GM18508 (cell line): ENCODE measurements around the gene EEPD1.

Source experiments
- ATAC-seq: cut with Tn5 transposase; IDR thresholded peaks from one replicate; pipeline ENCODE4 v1.9.1; 2021; ENCODE audit warnings: moderate number of reproducible peaks; ENCODE audit not compliant: insufficient read depth, unreplicated experiment

EEPD1 gene

GRCh38 chr7:36295090-36295489, 142.0 kb downstream of the EEPD1 start:
- no peak for ATAC-seq

DNA sequence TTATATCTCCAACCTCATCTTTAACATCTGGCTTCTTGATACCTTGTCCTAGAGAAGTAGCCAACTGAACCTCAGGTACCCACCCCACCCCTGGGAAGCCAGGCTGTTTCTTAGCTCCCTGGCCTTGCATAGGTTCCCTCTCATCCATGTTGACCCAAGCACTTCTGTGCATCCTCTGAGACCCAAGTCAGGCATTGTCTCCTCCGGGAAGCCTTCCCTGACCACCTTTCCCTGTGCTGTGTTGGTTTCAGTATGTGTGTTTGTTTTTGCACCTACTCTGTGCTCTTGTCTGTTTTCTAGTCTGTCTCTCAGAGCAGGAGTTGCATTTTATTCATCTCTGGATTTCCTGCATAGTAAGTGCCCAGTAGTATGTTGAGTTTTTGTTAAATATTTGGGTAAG, 143.2 kb downstream of the EEPD1 start:
- no peak for ATAC-seq

GRCh38 chr7:36297364-36298009, 144.4 kb downstream of the EEPD1 start:
- no peak for ATAC-seq

- ATAC-seq = no peak
Observed at GRCh38 chr7:36298106-36298505, 145.1 kb downstream of the EEPD1 start.

DNA sequence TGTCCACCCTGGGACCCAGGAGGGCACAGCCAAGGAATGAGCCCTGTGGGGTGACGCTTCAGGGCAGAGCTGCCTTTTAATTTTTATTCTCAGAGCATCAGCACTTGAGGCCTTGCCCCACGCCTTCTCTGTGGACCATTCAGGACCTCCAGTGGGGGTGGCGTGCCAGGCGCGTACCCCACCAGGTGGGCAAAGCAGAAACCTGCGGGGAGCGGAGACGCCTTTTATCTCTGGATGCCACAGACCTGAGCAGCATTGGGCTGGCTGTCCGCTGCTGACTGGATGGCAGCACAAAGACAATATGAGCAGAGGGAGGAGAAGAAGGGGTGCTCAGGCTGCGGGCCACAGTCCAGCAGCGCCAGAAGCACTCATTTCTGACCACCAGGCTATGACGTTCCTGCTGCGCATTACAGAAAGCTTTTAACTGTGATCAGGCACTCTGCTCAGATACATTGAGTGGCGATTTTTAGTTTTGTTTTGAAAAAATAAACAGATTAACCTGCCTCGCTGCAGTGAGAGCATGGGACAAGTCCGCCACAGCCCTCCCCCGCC, 146.2 kb downstream of the EEPD1 start:
- no peak for ATAC-seq

DNA sequence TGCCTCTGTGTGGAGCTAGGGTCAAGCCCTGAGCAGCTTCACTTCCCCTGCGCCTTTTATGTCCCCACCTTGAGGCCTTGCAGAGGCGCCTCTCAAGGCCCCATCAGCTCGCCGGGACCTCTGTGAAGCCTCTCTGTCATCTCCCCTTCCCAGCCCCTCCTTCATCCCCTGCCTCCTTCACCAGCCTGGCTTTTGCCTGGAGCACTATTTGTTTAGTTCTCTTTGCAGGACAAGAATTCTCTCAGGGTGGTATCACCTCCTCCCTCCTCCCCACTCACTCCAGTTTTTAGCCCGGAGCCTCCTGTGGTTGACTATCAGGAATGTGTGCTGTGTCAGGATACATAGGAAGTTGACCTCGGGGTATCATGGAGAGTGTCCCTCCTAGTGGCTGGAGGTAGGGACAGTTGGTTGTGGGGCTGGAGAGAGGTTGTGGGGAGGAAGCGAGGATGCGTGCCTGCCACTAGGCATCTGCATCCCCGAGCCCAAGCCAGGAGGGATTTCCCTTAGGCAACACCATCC, 146.8 kb downstream of the EEPD1 start:
- ATAC-seq = no peak

DNA sequence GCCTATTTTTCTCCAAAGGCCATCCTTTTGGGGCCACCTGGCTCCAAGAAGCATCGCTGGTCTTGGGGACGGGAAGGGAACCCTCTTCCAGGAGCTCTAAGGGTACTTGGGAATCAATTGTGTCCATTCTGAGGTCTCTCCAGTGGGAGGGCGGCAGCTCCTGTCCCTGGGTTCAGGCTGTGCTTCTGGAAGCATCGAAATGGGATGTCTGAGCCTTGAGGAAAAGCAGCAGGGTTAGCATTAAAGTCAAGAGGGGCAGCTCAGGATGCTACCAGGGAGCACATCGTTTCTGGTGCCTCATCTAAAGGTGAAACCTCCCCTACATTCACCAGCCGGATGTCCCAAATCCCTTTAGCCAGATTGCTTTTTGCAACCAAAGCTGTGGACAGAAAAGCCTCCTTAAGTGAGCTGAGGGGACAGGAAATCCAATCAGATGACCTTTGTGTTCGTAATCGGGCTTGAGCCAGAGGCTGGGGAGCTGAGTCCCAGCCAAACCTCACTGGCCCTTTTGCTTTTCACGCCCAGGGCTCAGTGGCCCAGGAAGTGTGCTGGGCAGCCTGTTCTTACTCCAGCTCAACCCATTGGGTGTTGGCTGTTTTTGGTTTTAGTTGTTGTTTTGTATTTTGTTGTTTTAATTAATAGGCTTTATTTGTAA, 147.8 kb downstream of the EEPD1 start:
- no peak for ATAC-seq

- ATAC-seq = no peak
Observed at GRCh38 chr7:36301914-36302771, 149.1 kb downstream of the EEPD1 start.

DNA sequence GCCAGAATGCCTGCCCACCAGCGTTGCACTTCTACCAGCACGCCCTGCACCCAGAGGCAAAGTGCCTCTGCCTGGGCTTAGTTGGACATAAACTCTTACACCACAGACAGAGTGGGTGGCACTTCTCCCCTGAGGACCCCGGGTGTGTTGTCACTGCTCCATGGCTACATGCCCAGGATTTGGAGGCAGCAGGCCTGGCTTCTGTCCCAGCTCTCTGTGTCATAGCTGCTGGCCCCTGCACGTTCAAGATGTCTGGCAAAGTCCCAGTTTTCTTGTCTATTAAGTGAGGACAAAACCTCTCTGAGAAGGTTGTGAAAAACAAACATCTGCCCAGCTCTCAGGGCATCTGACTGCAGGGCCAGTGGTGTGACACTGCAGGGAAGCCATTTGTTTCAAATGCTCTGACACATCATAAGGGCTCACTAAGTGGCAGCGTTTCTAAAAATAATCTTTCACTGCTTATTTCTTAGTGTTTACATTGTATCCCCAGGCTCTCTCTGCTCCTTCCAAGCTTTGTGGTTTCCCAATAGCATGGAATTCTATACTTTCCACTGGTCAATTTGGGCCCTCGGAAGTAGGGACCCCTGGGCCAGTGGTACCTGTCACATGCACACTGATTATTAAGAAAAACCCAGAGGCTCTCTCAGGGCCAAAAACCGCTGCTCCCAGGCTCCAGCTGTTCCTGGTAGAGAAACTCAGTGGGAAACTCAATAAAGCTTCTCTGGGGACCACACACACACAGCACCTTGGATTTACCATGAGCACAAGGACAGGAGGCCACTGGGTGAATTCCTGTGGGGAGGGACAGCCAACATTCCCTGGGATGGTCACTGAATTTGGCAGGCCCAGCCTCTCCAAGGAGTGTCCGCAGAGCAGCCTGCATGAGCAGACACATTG, 150.4 kb downstream of the EEPD1 start:
- no peak for ATAC-seq

GRCh38 chr7:36304099-36304425, 151.0 kb downstream of the EEPD1 start:
- no peak for ATAC-seq

DNA sequence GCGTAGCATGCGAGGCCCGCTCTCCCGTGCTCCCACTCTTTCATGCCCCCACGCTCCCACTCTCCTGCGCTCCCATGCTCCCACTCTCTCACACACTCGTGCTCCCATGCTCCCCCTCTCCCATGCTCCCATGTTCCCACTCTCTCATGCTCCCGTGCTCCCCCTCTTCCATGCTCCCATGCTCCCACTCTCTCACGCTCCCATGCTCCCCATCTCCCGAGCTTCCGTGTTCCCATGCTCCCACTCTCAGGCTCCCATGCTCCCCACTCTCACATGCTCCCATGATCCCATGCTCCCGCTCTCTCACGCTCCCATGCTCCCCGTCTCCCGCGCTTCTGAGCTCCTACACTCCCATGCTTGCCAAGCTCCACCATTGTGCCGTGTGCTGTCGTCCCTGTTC, 152.2 kb downstream of the EEPD1 start:
- no peak for ATAC-seq

- no peak for ATAC-seq
Observed at GRCh38 chr7:36305648-36306047, 152.6 kb downstream of the EEPD1 start.

GRCh38 chr7:36306222-36306621, 153.2 kb downstream of the EEPD1 start:
- no peak for ATAC-seq

- ATAC-seq = no peak
Observed at GRCh38 chr7:36306722-36307121, 153.7 kb downstream of the EEPD1 start.

DNA sequence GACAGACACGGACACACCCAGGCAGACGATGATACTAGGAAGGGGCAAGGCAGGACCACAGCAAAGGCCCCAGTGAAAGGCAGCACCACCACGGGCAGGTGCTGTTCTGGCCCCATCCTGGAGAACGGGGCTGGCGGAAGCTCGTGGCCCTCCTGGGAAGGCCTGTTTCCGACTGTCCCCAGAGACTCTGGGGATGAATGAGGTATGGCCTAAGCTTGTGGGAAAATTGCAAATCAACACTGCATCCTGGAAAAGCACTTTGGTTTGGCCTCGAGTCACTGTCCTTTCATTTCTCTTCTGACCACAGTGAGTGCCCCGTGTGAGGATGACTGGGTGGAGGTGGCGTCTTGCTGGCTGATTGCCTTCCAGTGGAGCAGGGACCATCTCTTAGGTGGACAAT, 155.0 kb downstream of the EEPD1 start:
- no peak for ATAC-seq

GRCh38 chr7:36309301-36309700, 156.2 kb downstream of the EEPD1 start:
- ATAC-seq = no peak

GRCh38 chr7:36309716-36310115, 156.7 kb downstream of the EEPD1 start:
- ATAC-seq = no peak

- no peak for ATAC-seq
Observed at GRCh38 chr7:36310897-36311296, 157.8 kb downstream of the EEPD1 start.

GRCh38 chr7:36311539-36311938, 158.5 kb downstream of the EEPD1 start:
- ATAC-seq = no peak
